Measurements from ENCODE around the gene TPPP.

Gene TPPP

GRCh38 chr5:643811-644271, 49.3 kb downstream of the TPPP start:
- DNase-seq (ENCODE audit: insufficient read length, low spot score) (no peak), FAIRE-seq (no peak)
- no peak for TF ChIP-seq CTCF (IDR thresholded peaks at IDR 0.05; ENCODE audit: insufficient read depth, missing control alignments)

GRCh38 chr5:643351-643801, 49.8 kb downstream of the TPPP start:
- no peak for TF ChIP-seq CTCF (IDR thresholded peaks at IDR 0.05; ENCODE audit: insufficient read depth, missing control alignments)
- no peak for DNase-seq (ENCODE audit: insufficient read length, low spot score)
- FAIRE-seq, result no peak

GRCh38 chr5:642481-642880, 50.7 kb downstream of the TPPP start:
- no peak for TF ChIP-seq CTCF (IDR thresholded peaks at IDR 0.05; ENCODE audit: insufficient read depth, missing control alignments)
- DNase-seq (ENCODE audit: insufficient read length, low spot score), result no peak
- no peak for FAIRE-seq

GRCh38 chr5:641331-641765, 51.8 kb downstream of the TPPP start:
- DNase-seq (ENCODE audit: insufficient read length, low spot score) (no peak), FAIRE-seq (no peak)
- no peak for TF ChIP-seq CTCF (IDR thresholded peaks at IDR 0.05; ENCODE audit: insufficient read depth, missing control alignments)

GRCh38 chr5:640461-641330, 52.5 kb downstream of the TPPP start:
- no peak for TF ChIP-seq CTCF (IDR thresholded peaks at IDR 0.05; ENCODE audit: insufficient read depth, missing control alignments)
- no peak for FAIRE-seq

GRCh38 chr5:639584-640213, 53.5 kb downstream of the TPPP start:
- no peak for DNase-seq (ENCODE audit: insufficient read length, low spot score)
- no peak for FAIRE-seq
- no peak for TF ChIP-seq CTCF (IDR thresholded peaks at IDR 0.05; ENCODE audit: insufficient read depth, missing control alignments)

More at GRCh38 chr5:640461-641330, 52.5 kb downstream of the TPPP start:
- no peak for DNase-seq (ENCODE audit: insufficient read length, low spot score)

GRCh38 chr5:639253-639530, 54.0 kb downstream of the TPPP start:
- TF ChIP-seq CTCF (IDR thresholded peaks at IDR 0.05; ENCODE audit: insufficient read depth, missing control alignments), result no peak
- DNase-seq (ENCODE audit: insufficient read length, low spot score) (no peak), FAIRE-seq (no peak)

Measured in D721Med (cell line).